Parathyroid adenoma (tissue), 2 donors: ENCODE measurements around the gene SMG9.

Source experiments
- H2AFZ ChIP-seq: fragments of 300-600 bp; sonication (generic); one replicate; pipeline ENCODE4 v1.7.0; 2017; ENCODE audit warnings: antibody characterized with exemption, mild to moderate bottlenecking
- H3K27ac ChIP-seq: fragments of 300-600 bp; sonication (generic); one replicate; pipeline ENCODE4 v1.7.0; 2017
- H3K27me3 ChIP-seq: fragments of 300-600 bp; sonication (generic); one replicate; pipeline ENCODE4 v1.7.0; 2017; ENCODE audit warnings: low read length; ENCODE audit not compliant: control insufficient read depth, insufficient read depth
- H3K36me3 ChIP-seq: fragments of 300-600 bp; sonication (generic); one replicate; pipeline ENCODE4 v1.7.0; 2017; ENCODE audit warnings: low read length; ENCODE audit not compliant: control insufficient read depth, insufficient read depth
- H3K4me1 ChIP-seq: fragments of 300-600 bp; sonication (generic); one replicate; pipeline ENCODE4 v1.7.0; 2017; ENCODE audit warnings: control low read depth
- H3K4me2 ChIP-seq: fragments of 300-600 bp; sonication (generic); one replicate; pipeline ENCODE4 v1.7.0; 2017; ENCODE audit warnings: low read length
- H3K4me3 ChIP-seq: fragments of 300-600 bp; sonication (generic); one replicate; pipeline ENCODE4 v1.7.0; 2017; ENCODE audit warnings: low read depth, low read length
- H3K79me2 ChIP-seq: fragments of 300-600 bp; sonication (generic); one replicate; pipeline ENCODE4 v1.7.0; 2017; ENCODE audit warnings: control low read depth
- H3K9ac ChIP-seq: fragments of 300-600 bp; sonication (generic); one replicate; pipeline ENCODE4 v1.7.0; 2017; ENCODE audit warnings: mild to moderate bottlenecking
- H3K9me3 ChIP-seq: fragments of 300-600 bp; sonication (generic); one replicate; pipeline ENCODE4 v1.7.0; 2017; ENCODE audit warnings: low read length; ENCODE audit not compliant: control insufficient read depth
- CTCF ChIP-seq: fragments of 300-600 bp; sonication (generic); IDR thresholded peaks from one replicate; pipeline ENCODE4 v1.7.0; 2017; ENCODE audit warnings: antibody characterized with exemption, mild to moderate bottlenecking
- donor health status: primary hyperparathyroidism.

The SMG9 gene

DNA sequence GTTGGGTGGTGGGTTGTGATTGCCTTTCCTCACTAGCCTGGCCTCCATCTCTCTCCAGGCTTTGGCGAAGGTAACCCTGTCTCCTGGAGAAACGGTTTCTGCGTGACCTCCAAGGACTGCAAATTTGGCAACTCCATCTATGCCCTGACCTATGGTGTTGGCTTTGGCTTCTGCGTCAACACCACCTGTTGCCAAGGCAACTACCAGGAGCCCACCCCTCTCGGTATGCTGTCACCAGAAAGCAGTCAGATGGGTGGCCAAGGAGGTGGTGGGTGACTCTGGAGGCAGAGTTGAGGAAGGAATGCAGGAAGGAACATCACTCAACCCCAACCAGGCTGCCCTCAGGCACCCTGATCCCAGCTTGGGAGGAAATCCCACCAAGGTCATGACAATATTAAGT, 57.5 kb downstream of the SMG9 start:
- Histone ChIP-seq H3K4me2 (no peak overlapping the region), H3K27ac (no peak overlapping the region), H3K79me2 (no peaks in the 10 kb centered on the region), H3K9me3 (no peaks in the 10 kb centered on the region), H3K27me3 (no peaks in the 10 kb centered on the region), H2AFZ (no peak overlapping the region), H3K4me3 (no peak overlapping the region), H3K36me3 (no peaks in the 10 kb centered on the region), H3K4me1 (peaks cover 5% of the 10 kb centered on the region), H3K9ac (no peak overlapping the region)
- TF ChIP-seq CTCF = no peak

DNA sequence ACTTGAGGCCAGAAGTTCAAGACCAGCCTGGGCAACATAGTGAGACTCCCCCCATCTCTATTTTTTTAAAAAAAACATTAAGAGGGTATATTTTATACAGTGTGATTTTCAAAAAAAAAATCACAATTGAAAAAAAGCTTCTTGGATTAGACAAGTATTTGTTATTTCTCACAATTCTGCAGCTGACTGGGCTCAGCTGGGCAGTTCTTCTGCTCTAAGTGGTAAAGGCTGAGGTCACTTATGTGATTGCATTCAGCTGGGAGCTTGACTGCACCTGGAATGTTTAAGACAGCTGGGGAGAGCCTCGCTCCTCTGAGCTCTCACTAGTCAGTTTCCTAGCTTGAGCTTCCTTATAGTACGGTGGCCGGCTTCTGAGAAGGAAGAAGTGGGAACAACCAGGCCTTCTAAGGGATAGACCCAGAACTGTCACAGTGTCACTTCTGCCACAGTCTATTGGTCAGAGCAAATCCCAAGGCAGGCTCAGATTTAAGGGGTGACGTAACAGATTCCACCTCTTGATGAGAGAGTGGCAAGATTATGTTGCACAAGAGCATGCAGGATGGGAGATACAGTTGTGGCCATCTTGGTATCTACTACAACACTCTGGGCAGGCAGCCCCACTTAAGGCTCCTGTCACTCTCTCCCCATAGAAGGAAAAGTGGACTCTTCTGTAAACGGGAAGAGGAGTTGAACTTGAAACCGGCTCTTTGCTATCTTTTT, 58.6 kb downstream of the SMG9 start:
- Histone ChIP-seq H3K9ac (no peak overlapping the region), H2AFZ (no peak overlapping the region), H3K4me1 (peaks cover under 1% of the 10 kb centered on the region), H3K79me2 (no peaks in the 10 kb centered on the region), H3K36me3 (no peaks in the 10 kb centered on the region), H3K27me3 (no peaks in the 10 kb centered on the region), H3K4me3 (no peak overlapping the region), H3K9me3 (no peaks in the 10 kb centered on the region), H3K27ac (no peak overlapping the region), H3K4me2 (no peak overlapping the region)
- no peak for TF ChIP-seq CTCF

DNA sequence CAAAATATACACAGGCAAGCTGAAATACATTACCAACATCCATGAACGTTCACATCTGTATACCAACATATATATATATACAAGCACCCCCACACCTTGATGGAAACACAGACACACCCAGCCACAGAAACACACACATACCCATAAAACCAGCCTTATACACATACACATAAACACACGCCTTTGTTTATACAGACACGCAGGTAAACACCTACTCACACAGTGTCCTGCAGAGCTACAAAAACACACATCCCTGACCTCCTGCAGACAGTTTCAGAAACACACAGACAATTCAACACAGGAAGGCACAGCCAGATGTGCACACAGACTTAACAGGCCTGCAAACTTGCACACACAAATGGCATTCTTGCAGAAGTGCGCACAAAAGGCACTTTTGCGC, 60.2 kb downstream of the SMG9 start:
- Histone ChIP-seq H3K4me2 (no peak overlapping the region), H3K36me3 (no peaks in the 10 kb centered on the region), H2AFZ (no peak overlapping the region), H3K27me3 (no peaks in the 10 kb centered on the region), H3K9ac (no peak overlapping the region), H3K79me2 (no peaks in the 10 kb centered on the region), H3K4me3 (no peak overlapping the region), H3K27ac (no peak overlapping the region), H3K4me1 (no peaks in the 10 kb centered on the region), H3K9me3 (no peaks in the 10 kb centered on the region)
- no peak for TF ChIP-seq CTCF

DNA sequence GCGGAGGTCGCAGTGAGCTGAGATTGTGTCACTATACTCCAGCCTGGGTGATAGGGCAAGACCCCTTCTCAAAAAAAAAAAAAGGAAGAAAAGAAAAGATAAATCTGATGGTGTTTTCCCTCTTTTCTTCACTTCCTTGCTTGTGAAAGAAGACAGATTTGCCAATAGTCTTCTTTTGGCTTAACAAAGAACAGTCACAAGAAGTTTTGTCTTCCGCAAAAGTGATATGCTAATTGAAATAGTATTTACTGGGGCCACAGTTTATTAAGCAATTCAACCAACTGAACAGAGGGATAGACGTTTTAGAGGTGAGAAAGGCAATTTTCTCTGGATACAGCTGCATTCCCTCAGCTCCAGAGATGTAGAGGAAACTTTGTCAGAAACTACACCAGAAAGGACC, 61.9 kb downstream of the SMG9 start:
- no peaks in the 10 kb centered on the region for H3K9me3 ChIP-seq
- TF ChIP-seq CTCF = no peak
- no peaks in the 10 kb centered on the region for H3K27me3 ChIP-seq
- no peak overlapping the region for H3K9ac ChIP-seq
- H3K4me1 ChIP-seq = no peaks in the 10 kb centered on the region
- H3K36me3 ChIP-seq = no peaks in the 10 kb centered on the region
- H3K79me2 ChIP-seq = no peaks in the 10 kb centered on the region
- no peak overlapping the region for H3K4me2 ChIP-seq
- H3K4me3 ChIP-seq = no peak overlapping the region
- H2AFZ ChIP-seq = no peak overlapping the region
- H3K27ac ChIP-seq = no peak overlapping the region

DNA sequence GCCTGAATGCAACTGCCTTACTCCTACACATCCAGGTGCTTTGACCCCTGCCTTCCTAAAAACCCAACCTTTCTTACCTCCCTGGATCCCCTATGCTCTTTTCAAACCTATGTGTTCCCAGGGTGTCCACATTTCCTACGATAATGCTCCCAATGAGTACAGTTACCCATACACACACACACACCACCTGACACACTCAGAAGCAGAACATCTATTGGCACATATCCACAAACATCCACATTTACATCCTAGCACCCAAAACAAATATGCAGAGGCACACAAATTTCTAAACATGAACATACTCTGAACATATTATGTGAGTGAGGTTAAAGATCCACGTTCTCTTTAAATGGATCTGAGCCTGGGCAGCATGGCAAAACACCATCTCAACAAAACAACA, 62.4 kb downstream of the SMG9 start:
- Histone ChIP-seq H3K4me3 (no peak overlapping the region), H3K27me3 (no peaks in the 10 kb centered on the region), H3K9me3 (no peaks in the 10 kb centered on the region), H3K4me1 (no peaks in the 10 kb centered on the region), H3K4me2 (no peak overlapping the region), H3K79me2 (no peaks in the 10 kb centered on the region), H3K9ac (no peak overlapping the region), H3K36me3 (no peaks in the 10 kb centered on the region), H2AFZ (no peak overlapping the region), H3K27ac (no peak overlapping the region)
- TF ChIP-seq CTCF = no peak
